Stimulated activated CD8-positive, alpha-beta memory T cell treated with anti-CD3 and anti-CD28 coated beads, Interleukin-15, amount 100 ng/mL, for 1 hour (primary cell): Measurements from ENCODE around the gene TLCD4.
A peak's percentile ranks its signal among the peaks of the same experiment; 100 is the strongest.
"Not testable (repeated sequence)": the region's sequence is repeated elsewhere in the genome, so short reads cannot be mapped to it uniquely, and the experiment has no call there.

ENCODE experiments used
- DNase-seq: peaks from one replicate; pipeline ENCODE4 v3.0.0-alpha.2; 2020; ENCODE audit warnings: low read depth

TLCD4 gene

GRCh38 chr1:95117207-95118066 is at the start of gene TLCD4:
TLCD4 (plus strand) TSS chr1:95117355; CDS start chr1:95143902, 26,547 bp downstream.
- DNase-seq, result no peak

- DNase-seq, result no peak
Measured at GRCh38 chr1:95067568-95067967, 49.6 kb upstream of the TLCD4 start.

GRCh38 chr1:95068956-95069709 is 48.0 kb upstream of the TLCD4 start:
- no peak for DNase-seq

GRCh38 chr1:95069710-95070093 is 47.5 kb upstream of the TLCD4 start:
- no peak for DNase-seq

- DNase-seq, result no peak
Measured at GRCh38 chr1:95071539-95071938, 45.6 kb upstream of the TLCD4 start.

GRCh38 chr1:95072117-95072516 is 45.0 kb upstream of the TLCD4 start:
- DNase-seq, result no peak

- peak; percentile 88 for DNase-seq
Measured at GRCh38 chr1:95072532-95073419, 44.4 kb upstream of the TLCD4 start, which contains the start of gene ALG14. ALG14 (minus strand) TSS chr1:95072951; CDS start chr1:95072898, 53 bp downstream.

- DNase-seq, result no peak
Measured at GRCh38 chr1:95073446-95073845, 43.7 kb upstream of the TLCD4 start.

- DNase-seq, result no peak
Measured at GRCh38 chr1:95076034-95076433, 41.1 kb upstream of the TLCD4 start.

- no peak for DNase-seq
Measured at GRCh38 chr1:95080446-95080845, 36.7 kb upstream of the TLCD4 start.

GRCh38 chr1:95080879-95081278 is 36.3 kb upstream of the TLCD4 start:
- no peak for DNase-seq

- DNase-seq, result no peak
Measured at GRCh38 chr1:95084317-95085176, 32.6 kb upstream of the TLCD4 start.

- DNase-seq, result no peak
Measured at GRCh38 chr1:95085376-95085775, 31.8 kb upstream of the TLCD4 start.

GRCh38 chr1:95086949-95087533 is 30.1 kb upstream of the TLCD4 start:
- no peak for DNase-seq

GRCh38 chr1:95088303-95088702 is 28.9 kb upstream of the TLCD4 start:
- no peak for DNase-seq

- DNase-seq, result no peak
Measured at GRCh38 chr1:95089650-95090287, 27.4 kb upstream of the TLCD4 start.

GRCh38 chr1:95091290-95091689 is 25.9 kb upstream of the TLCD4 start:
- not testable (repeated sequence) for DNase-seq

GRCh38 chr1:95092891-95093290 is 24.3 kb upstream of the TLCD4 start:
- DNase-seq, result not testable (repeated sequence)

GRCh38 chr1:95093296-95093695 is 23.9 kb upstream of the TLCD4 start:
- no peak for DNase-seq

GRCh38 chr1:95094923-95095322 is 22.2 kb upstream of the TLCD4 start:
- no peak for DNase-seq
